Measurements from ENCODE around the gene MCEMP1.

DNA sequence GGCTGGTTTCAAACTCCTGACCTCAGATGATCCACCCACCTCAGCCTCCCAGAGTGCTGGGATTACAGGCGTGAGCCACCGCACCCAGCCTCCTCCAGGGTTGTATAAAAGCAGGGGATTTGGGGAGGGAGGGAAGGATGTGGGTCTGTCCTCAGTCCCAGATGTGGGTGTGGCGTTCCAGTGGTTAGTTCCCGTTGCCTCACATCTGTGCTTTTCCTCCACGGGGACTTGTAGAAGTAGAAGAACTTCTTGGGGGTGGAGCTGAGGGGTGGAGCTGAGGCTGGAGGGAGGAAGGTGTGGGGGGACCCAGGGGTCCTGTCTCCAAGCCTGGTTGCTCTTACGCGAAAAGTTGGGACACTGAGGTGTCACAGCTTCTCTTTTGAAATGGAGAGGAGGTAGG is 514 bp upstream of the MCEMP1 start:
- TF ChIP-seq, protein P1, sequence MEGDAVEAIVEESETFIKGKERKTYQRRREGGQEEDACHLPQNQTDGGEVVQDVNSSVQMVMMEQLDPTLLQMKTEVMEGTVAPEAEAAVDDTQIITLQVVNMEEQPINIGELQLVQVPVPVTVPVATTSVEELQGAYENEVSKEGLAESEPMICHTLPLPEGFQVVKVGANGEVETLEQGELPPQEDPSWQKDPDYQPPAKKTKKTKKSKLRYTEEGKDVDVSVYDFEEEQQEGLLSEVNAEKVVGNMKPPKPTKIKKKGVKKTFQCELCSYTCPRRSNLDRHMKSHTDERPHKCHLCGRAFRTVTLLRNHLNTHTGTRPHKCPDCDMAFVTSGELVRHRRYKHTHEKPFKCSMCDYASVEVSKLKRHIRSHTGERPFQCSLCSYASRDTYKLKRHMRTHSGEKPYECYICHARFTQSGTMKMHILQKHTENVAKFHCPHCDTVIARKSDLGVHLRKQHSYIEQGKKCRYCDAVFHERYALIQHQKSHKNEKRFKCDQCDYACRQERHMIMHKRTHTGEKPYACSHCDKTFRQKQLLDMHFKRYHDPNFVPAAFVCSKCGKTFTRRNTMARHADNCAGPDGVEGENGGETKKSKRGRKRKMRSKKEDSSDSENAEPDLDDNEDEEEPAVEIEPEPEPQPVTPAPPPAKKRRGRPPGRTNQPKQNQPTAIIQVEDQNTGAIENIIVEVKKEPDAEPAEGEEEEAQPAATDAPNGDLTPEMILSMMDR (IDR thresholded peaks at IDR 0.05): no peak
- no peak for TF ChIP-seq POLR2AphosphoS5 (IDR thresholded peaks at IDR 0.05; ENCODE audit: low read depth, low read length)
- TF ChIP-seq, protein P2, sequence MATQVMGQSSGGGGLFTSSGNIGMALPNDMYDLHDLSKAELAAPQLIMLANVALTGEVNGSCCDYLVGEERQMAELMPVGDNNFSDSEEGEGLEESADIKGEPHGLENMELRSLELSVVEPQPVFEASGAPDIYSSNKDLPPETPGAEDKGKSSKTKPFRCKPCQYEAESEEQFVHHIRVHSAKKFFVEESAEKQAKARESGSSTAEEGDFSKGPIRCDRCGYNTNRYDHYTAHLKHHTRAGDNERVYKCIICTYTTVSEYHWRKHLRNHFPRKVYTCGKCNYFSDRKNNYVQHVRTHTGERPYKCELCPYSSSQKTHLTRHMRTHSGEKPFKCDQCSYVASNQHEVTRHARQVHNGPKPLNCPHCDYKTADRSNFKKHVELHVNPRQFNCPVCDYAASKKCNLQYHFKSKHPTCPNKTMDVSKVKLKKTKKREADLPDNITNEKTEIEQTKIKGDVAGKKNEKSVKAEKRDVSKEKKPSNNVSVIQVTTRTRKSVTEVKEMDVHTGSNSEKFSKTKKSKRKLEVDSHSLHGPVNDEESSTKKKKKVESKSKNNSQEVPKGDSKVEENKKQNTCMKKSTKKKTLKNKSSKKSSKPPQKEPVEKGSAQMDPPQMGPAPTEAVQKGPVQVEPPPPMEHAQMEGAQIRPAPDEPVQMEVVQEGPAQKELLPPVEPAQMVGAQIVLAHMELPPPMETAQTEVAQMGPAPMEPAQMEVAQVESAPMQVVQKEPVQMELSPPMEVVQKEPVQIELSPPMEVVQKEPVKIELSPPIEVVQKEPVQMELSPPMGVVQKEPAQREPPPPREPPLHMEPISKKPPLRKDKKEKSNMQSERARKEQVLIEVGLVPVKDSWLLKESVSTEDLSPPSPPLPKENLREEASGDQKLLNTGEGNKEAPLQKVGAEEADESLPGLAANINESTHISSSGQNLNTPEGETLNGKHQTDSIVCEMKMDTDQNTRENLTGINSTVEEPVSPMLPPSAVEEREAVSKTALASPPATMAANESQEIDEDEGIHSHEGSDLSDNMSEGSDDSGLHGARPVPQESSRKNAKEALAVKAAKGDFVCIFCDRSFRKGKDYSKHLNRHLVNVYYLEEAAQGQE (IDR thresholded peaks at IDR 0.05; ENCODE audit: insufficient read depth in 1 of 2, low read depth in 2 of 2, low read length in 1 of 2): no peak
- no peak for TF ChIP-seq SIN3A (IDR thresholded peaks at IDR 0.05; ENCODE audit: borderline replicate concordance, insufficient read depth, low read depth, low read length)
- TF ChIP-seq TCF7L2 (IDR thresholded peaks at IDR 0.05; ENCODE audit: low read depth, low read length): no peak
